Fibroblast of villous mesenchyme (primary cell): Measurements from ENCODE around the gene MRPS27. TPM values are rescaled to one million over a fixed set of nuclear protein-coding genes. Genes with fewer than 3 reads are reported as not detected.

Experiments
- DNase-seq: peaks from one replicate; pipeline ENCODE4 v3.0.0-alpha.2; 2010; ENCODE audit warnings: low read depth
- H3K4me3 ChIP-seq: 2 replicates; pipeline ENCODE4 v1.5.1; 2011; ENCODE audit warnings: low read depth, mild to moderate bottlenecking, low read length
- total RNA-seq: library from RNA; depleted of rRNA; stranded (reverse); fragments of >200 nt; gene quantifications from 2 replicates; pipeline ENCODE4 v1.2.3, GENCODE V29; 2012
- TF ChIP-seq, protein P1 (sequence below): IDR thresholded peaks from 2 replicates; pipeline ENCODE4 v1.5.1; 2012; ENCODE audit warnings: low read depth, mild to moderate bottlenecking, low read length; ENCODE audit not compliant: insufficient read depth

The MRPS27 gene
- total RNA-seq, 1 donor = 88.5 TPM

DNA sequence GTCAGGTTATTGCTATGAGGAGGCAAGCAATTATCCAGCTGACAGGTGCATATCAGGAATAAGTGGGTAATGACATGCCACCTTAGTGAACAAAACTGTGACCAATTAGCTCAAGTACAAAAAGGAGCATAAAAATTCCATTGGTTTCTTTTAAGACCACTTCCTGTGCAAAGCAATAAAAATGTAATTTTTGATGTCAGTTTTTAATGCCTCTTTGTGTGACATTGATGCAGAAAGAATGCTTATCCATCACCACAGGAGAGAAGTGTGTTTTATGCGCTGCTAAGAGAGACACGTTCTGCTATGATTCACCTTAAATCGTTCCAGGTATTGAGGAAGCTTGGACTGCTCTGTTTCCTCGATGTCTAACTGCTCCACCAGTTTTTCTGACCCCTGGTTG lies 96.7 kb downstream of the MRPS27 start:
- DNase-seq = no peak
- TF ChIP-seq, protein P1, sequence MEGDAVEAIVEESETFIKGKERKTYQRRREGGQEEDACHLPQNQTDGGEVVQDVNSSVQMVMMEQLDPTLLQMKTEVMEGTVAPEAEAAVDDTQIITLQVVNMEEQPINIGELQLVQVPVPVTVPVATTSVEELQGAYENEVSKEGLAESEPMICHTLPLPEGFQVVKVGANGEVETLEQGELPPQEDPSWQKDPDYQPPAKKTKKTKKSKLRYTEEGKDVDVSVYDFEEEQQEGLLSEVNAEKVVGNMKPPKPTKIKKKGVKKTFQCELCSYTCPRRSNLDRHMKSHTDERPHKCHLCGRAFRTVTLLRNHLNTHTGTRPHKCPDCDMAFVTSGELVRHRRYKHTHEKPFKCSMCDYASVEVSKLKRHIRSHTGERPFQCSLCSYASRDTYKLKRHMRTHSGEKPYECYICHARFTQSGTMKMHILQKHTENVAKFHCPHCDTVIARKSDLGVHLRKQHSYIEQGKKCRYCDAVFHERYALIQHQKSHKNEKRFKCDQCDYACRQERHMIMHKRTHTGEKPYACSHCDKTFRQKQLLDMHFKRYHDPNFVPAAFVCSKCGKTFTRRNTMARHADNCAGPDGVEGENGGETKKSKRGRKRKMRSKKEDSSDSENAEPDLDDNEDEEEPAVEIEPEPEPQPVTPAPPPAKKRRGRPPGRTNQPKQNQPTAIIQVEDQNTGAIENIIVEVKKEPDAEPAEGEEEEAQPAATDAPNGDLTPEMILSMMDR = no peak
- H3K4me3 ChIP-seq = no peak overlapping the region

DNA sequence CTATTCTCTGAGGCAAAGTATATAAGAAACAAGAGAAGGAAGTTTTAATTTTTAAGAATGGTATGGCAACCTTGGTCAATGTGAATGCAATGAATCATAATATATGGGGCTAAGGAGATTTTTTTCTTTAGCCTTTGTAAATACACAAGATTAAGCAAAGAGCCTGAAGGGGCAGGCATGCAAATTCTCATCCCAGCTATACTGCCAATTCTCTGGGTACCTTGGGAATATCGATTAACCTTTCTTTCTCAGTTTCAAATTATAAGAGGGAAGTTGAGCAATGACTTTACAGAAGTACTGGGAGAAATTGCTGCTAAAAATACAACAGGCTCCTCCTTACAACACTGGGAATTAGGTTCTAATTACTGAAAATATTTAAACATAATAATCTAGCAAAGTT lies 97.5 kb downstream of the MRPS27 start:
- H3K4me3 ChIP-seq = no peak overlapping the region
- no peak for DNase-seq
- TF ChIP-seq, protein P1 = no peak

- TF ChIP-seq, protein P1 = no peak
- no peak for DNase-seq
- no peak overlapping the region for H3K4me3 ChIP-seq
Observed at GRCh38 chr5:72221541-72221940, 98.5 kb downstream of the MRPS27 start.

GRCh38 chr5:72221099-72221498 lies 98.9 kb downstream of the MRPS27 start:
- no peak for DNase-seq
- H3K4me3 ChIP-seq = no peak overlapping the region
- TF ChIP-seq, protein P1 = no peak

GRCh38 chr5:72216756-72217155 lies 103.3 kb downstream of the MRPS27 start:
- DNase-seq = no peak
- H3K4me3 ChIP-seq = no peak overlapping the region
- TF ChIP-seq, protein P1 = no peak

- DNase-seq = no peak
- TF ChIP-seq, protein P1 = no peak
- H3K4me3 ChIP-seq = no peak overlapping the region
Observed at GRCh38 chr5:72214168-72214567, 105.9 kb downstream of the MRPS27 start.

DNA sequence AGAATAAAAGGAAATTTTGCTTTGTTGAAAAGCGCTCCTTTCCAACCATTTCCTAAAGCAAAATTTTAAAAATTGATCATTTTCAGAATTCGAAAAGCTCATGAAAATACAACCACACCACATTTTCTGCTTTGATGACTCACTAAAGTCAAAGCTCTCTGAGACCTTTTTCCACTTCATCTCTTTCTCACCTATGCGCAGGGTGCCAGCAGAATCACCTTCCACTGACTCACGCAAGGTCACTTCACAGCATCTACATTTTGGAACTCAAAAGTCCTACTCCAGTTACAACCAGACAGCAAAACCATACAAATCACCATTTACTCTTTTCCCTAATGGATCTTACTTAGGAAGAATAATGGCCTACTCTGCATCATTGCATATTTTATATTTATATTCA lies 106.6 kb downstream of the MRPS27 start:
- DNase-seq = no peak
- TF ChIP-seq, protein P1 = no peak
- no peak overlapping the region for H3K4me3 ChIP-seq
